IgD-negative memory B cell (primary cell): Measurements from ENCODE around the gene ARL2BP. TPM values are rescaled to one million over a fixed set of nuclear protein-coding genes. Genes with fewer than 3 reads are reported as not detected.
"Not testable (repeated sequence)": the region's sequence is repeated elsewhere in the genome, so short reads cannot be mapped to it uniquely, and the experiment has no call there.

Experiments
- H3K27ac Mint-ChIP-seq, 3 donors: one replicate each; pipeline ENCODE4 v1.8.0; 2020 to 2022; ENCODE audit warnings: mild to moderate bottlenecking in 3 of 3, mixed read lengths in 3 of 3, moderate library complexity in 1 of 3
- H3K27me3 Mint-ChIP-seq: one replicate; pipeline ENCODE4 v1.8.0; 2021; ENCODE audit warnings: mixed read lengths
- H3K36me3 Mint-ChIP-seq: one replicate; pipeline ENCODE4 v1.8.0; 2020; ENCODE audit warnings: mild to moderate bottlenecking, mixed read lengths
- H3K4me1 Mint-ChIP-seq, 3 donors: one replicate each; pipeline ENCODE4 v1.8.0; 2020 to 2022; ENCODE audit warnings: mixed read lengths in 3 of 3, mild to moderate bottlenecking in 1 of 3
- H3K4me3 Mint-ChIP-seq, 4 donors: one replicate each; pipeline ENCODE4 v1.8.0; 2020 to 2022; ENCODE audit warnings: mild to moderate bottlenecking in 4 of 4, mixed read lengths in 4 of 4, moderate library complexity in 3 of 4
- H3K9me3 Mint-ChIP-seq, 3 donors: one replicate each; pipeline ENCODE4 v1.8.0; 2020 to 2021; ENCODE audit warnings: mixed read lengths in 3 of 3, mild to moderate bottlenecking in 1 of 3
- polyA plus RNA-seq: library from polyadenylated mRNA; unstranded; fragments of 300-500 nt; fragmentation: Illumina TruSeq; gene quantifications from one replicate; pipeline ENCODE4 v1.2.3, GENCODE V29; 2021

The ARL2BP gene
- polyA plus RNA-seq, 1 donor from 2014 or later, result 108 TPM

- H3K4me3 Mint-ChIP-seq, result no peak overlapping the region
These were observed 20.9 kb downstream of the ARL2BP start for GRCh38 chr16:57265850-57266530.

DNA sequence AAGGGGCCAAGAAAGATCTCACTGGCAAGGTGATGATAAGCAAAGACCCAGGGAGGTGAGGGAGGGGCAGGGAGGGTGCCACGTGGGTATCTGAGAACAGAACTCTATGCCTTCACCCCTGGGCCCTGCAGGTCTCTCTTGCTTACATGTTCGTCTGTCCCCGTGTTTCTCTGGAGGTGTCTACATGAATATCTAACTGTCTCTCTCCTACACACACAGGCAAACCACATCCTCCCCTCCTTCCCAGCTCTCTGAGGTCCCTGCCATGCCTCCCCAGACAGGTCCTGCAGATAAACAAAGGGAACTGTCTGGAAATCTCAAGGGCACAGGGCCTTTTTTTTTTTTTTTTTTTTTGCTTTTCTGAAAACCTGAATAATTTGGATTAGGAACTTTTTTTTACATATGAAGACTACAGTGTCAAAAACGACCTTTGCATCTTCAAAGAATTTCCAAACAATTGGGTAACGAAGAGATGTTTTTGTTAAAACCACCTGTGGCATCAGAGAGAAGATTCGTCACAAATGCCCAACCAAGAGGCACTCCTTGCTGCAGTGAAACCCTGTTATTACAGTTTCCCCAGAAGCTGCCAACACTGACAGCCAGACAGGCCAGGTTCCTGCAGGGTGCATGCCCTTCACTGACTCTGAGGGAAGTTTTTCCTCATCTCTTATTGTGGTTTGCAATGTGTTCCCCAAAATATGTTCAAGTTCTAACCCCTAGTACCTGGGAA lies 21.6 kb downstream of the ARL2BP start:
- Mint-ChIP-seq H3K36me3 (no peaks in the 10 kb centered on the region), H3K4me3 (no peak overlapping the region), H3K27ac (no peak overlapping the region), H3K4me1 (peaks cover 0 to 4% (median 2%) of the 10 kb centered on the region in 3 donors), H3K27me3 (peaks cover 2% of the 10 kb centered on the region), H3K9me3 (no peaks in the 10 kb centered on the region)

More at GRCh38 chr16:57265850-57266530, 20.9 kb downstream of the ARL2BP start:
- Mint-ChIP-seq H3K27ac (no peak overlapping the region), H3K4me1 (peaks cover 0 to 4% (median 2%) of the 10 kb centered on the region in 3 donors), H3K9me3 (no peaks in the 10 kb centered on the region), H3K36me3 (no peaks in the 10 kb centered on the region), H3K27me3 (peaks cover 2% of the 10 kb centered on the region)

- not testable (repeated sequence) for H3K27me3 Mint-ChIP-seq, H3K27ac Mint-ChIP-seq, H3K36me3 Mint-ChIP-seq, H3K4me3 Mint-ChIP-seq, H3K4me1 Mint-ChIP-seq, H3K9me3 Mint-ChIP-seq
These were observed 22.3 kb downstream of the ARL2BP start for GRCh38 chr16:57267343-57267742.

DNA sequence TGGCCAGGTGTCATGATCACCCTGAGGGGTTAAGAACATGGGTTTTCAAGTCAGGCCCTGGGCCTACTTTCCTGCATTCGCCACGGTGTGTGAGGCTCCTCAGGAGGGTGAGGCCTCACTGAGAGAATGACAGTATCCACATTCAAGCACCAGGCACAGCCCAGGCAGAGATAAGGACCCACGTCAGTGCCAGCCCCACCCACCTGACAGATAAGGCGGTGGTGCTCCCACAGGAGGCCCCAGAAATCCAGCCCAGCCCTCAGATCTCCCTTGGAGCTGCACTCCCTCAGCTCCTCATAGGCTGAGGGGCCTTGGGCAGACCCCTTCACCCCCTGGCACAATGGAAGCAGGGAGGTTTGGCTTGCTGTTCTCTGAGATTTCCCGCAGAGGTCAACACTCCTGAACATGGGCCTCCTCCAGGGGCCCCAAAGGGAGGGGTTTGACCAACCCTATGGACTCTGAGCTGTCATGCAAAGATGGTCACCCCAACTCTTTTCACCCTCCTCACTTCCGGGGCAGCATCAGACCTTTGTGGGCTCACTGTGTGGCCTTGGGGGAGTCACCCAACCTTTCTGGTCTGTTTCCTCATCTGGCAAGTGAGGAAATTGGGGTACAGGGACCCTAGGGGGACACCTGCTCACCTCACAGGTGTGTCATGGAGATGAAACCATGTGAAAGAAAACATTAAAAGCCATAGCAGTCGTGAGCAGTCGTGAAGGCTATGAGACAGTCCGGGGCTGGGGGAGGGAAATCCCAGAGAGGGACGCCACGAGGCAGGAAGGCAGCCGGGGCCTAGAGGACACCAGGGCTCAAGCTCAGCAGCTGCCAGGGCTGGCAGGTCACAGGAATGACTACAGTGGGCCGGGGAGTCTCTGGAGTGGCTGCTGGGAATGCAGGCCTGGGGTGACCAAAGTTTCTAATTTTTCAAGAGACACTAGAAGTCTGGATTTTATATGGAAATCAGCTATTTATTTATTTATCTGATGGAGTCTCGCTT lies 24.0 kb downstream of the ARL2BP start:
- Mint-ChIP-seq H3K27me3 (peaks cover 2% of the 10 kb centered on the region), H3K9me3 (no peaks in the 10 kb centered on the region), H3K27ac (peak overlapping the region in 2 of 3 donors; percentile 14 to 85), H3K36me3 (no peaks in the 10 kb centered on the region), H3K4me1 (peaks cover 0 to 4% (median 2%) of the 10 kb centered on the region in 3 donors), H3K4me3 (no peak overlapping the region)

DNA sequence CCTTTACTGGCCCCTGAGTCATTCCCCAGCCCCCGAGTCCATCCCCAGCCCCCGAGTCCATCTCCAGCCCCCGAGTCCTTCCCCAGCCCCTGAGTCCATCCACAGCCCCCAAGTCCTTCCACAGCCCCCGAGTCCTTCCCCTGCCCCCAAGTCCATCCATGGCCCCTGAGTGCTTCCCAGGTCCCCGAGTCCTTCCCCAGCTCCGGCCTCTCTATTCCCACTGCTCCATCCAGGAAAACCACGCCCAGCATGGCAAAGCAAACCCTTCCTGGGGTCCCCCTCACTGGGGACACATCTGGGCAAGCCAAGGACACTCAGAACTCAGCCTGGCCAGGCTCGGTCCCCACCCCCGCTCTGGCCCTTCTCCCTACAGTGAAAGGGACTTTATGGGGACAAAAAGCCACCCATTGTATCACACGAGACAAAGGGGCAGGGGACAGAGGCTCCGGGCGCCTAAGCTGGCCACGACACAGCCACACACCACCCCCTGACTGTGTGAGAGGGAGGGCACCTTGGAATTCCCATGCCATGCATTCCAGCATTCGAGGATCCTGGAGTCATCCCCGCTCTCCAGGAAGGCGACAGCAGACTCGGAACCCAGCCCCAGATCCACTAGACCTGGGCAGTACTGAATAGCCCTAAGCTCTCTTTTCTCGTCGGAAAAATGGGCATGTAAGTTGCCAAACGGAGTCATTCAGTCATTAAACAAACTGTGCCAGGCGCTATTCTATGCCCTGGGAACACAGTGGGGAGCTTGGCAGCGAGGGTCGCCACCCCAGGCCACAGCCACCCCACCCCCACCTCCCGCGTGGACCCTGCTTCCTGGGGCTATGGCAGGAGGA lies 25.4 kb downstream of the ARL2BP start:
- Mint-ChIP-seq H3K27ac (no peak overlapping the region), H3K4me1 (peaks cover 0 to under 1% (median 0%) of the 10 kb centered on the region in 3 donors), H3K4me3 (no peak overlapping the region), H3K36me3 (no peaks in the 10 kb centered on the region), H3K27me3 (peaks cover 2% of the 10 kb centered on the region), H3K9me3 (no peaks in the 10 kb centered on the region)

GRCh38 chr16:57271063-57271345 lies 25.9 kb downstream of the ARL2BP start:
- Mint-ChIP-seq H3K27me3 (peaks cover 2% of the 10 kb centered on the region), H3K4me3 (no peak overlapping the region), H3K27ac (no peak overlapping the region), H3K9me3 (no peaks in the 10 kb centered on the region), H3K36me3 (no peaks in the 10 kb centered on the region), H3K4me1 (no peaks in the 10 kb centered on the region)

DNA sequence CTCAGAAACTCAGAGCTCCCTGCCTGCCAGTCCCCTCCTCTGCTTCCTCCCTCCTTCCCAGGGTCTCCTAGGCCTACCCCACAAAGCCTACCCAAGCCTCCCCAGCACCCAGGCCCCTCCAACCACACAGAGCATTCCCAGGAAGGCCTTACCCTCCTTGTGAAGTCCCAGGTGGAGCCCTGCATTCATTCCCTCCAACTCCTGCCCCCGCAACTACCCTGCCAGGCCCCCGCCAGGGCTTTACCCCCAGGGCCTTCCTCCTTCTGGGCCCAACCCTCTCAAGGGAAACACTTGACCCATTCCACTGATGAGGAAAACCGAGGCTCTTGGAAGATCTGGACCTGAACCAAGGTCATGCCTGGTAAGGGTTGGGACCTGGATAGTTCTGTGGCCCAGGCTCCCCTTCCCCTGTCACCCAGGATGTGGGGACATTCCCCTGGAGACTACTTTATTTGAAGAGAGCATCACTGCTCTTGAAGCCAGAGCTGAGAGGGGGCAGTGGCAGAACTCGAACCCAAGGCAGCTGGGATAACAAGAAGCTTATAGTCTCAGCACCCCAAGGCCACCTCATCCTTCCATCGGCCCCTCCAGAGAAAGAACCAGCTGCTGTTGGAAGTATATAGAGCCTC lies 26.9 kb downstream of the ARL2BP start:
- Mint-ChIP-seq H3K27me3 (peaks cover 7% of the 10 kb centered on the region), H3K36me3 (no peaks in the 10 kb centered on the region), H3K4me1 (peaks cover 0 to 1% (median 0%) of the 10 kb centered on the region in 3 donors), H3K27ac (no peak overlapping the region), H3K4me3 (no peak overlapping the region), H3K9me3 (no peaks in the 10 kb centered on the region)

GRCh38 chr16:57273359-57273758 lies 28.3 kb downstream of the ARL2BP start:
- no peaks in the 10 kb centered on the region for H3K36me3 Mint-ChIP-seq
- H3K27me3 Mint-ChIP-seq, result peaks cover 7% of the 10 kb centered on the region
- H3K9me3 Mint-ChIP-seq, result no peaks in the 10 kb centered on the region
- H3K4me3 Mint-ChIP-seq, result no peak overlapping the region
- no peak overlapping the region for H3K27ac Mint-ChIP-seq
- peaks cover 4 to 5% (median 4%) of the 10 kb centered on the region in 3 donors for H3K4me1 Mint-ChIP-seq

GRCh38 chr16:57273826-57274225 lies 28.8 kb downstream of the ARL2BP start:
- Mint-ChIP-seq H3K27ac (no peak overlapping the region), H3K4me3 (no peak overlapping the region), H3K36me3 (no peaks in the 10 kb centered on the region)

DNA sequence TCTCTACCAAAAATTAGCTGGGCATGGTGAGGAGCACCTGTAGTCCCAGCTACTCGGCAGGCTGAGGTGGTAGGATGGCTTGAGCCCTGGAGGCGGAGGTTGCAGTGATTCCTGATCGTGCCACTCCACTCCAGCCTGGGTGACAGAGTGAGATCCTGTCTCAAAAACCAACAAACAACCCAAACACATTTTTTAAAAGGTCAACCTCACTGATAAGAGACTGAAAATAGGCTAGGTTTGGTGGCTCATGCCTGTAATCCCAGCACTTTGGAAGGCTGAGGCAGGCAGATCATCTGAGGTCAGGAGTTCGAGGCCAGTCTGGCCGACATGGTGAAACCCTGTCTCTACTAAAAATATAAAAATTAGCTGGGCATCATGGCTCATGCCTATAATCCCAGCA lies 30.9 kb downstream of the ARL2BP start:
- H3K27me3 Mint-ChIP-seq, H3K4me1 Mint-ChIP-seq, H3K4me3 Mint-ChIP-seq, H3K36me3 Mint-ChIP-seq, H3K9me3 Mint-ChIP-seq: not testable (repeated sequence)
- H3K27ac Mint-ChIP-seq, result peak overlapping the region in 1 of 3 donors; percentile 31

More at GRCh38 chr16:57273826-57274225, 28.8 kb downstream of the ARL2BP start:
- Mint-ChIP-seq H3K9me3 (no peaks in the 10 kb centered on the region), H3K4me1 (peaks cover 4 to 5% (median 4%) of the 10 kb centered on the region in 3 donors), H3K27me3 (peaks cover 7% of the 10 kb centered on the region)

- Mint-ChIP-seq H3K4me1 (peaks cover 4 to 7% (median 5%) of the 10 kb centered on the region in 3 donors), H3K4me3 (no peak overlapping the region)
These were observed 31.5 kb downstream of the ARL2BP start for GRCh38 chr16:57276596-57276995.

DNA sequence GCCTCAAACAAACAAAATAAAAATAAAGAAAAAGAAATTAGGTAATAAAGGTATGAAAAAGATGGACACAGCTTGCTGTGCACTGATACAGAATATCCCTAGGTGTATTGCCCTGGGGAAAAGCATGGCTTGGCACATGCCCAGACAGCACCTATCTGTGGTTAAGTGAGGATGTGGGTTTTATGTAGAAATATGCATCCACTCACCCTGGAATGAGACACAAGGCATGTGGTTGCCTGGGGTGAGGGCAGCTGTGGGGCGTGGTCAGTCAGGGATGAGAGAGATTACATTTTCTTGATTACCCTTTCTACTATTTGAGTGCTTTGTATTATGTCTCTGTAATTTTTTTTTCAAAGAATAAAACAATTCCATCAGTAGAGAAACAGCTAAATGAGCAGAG lies 32.5 kb downstream of the ARL2BP start:
- H3K27ac Mint-ChIP-seq, result peak overlapping the region in 1 of 3 donors; percentile 13
- H3K4me3 Mint-ChIP-seq, result peak overlapping the region in 1 of 4 donors; percentile 37
- peaks cover 6% of the 10 kb centered on the region for H3K27me3 Mint-ChIP-seq
- H3K36me3 Mint-ChIP-seq, result no peaks in the 10 kb centered on the region
- H3K4me1 Mint-ChIP-seq, result peaks cover 4 to 7% (median 5%) of the 10 kb centered on the region in 3 donors
- H3K9me3 Mint-ChIP-seq, result no peaks in the 10 kb centered on the region

More at GRCh38 chr16:57276596-57276995, 31.5 kb downstream of the ARL2BP start:
- H3K9me3 Mint-ChIP-seq, result no peaks in the 10 kb centered on the region
- H3K27ac Mint-ChIP-seq, result peak overlapping the region in 1 of 3 donors; percentile 31
- no peaks in the 10 kb centered on the region for H3K36me3 Mint-ChIP-seq
- peaks cover 5% of the 10 kb centered on the region for H3K27me3 Mint-ChIP-seq

DNA sequence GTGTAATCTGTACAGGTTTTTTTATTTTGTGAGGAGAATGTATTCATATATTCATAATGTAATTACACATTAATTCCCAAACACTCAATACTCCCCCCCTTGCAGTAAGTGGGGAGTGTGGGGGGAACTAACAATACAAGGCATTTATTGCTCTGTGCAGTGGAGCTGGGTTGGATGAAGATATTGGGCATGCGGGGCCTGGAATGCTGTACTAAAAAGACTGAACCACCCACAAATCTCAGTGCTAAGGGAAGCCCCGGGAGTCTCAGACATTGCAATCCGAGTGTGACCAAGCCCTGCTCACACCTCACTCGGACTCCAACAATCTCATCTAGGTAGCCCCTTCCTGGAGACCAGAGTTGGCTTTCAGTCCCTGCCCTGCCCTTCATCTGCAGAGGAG lies 33.4 kb downstream of the ARL2BP start:
- peaks cover 4 to 7% (median 5%) of the 10 kb centered on the region in 3 donors for H3K4me1 Mint-ChIP-seq
- H3K36me3 Mint-ChIP-seq, result no peaks in the 10 kb centered on the region
- no peak overlapping the region for H3K4me3 Mint-ChIP-seq
- H3K9me3 Mint-ChIP-seq, result no peaks in the 10 kb centered on the region
- peaks cover 6% of the 10 kb centered on the region for H3K27me3 Mint-ChIP-seq
- peak overlapping the region in 1 of 3 donors; percentile 43 for H3K27ac Mint-ChIP-seq
